Anterior cingulate cortex (tissue), 58 donors: Measurements from ENCODE around the gene HDAC9.

Experiments
- DNase-seq, 58 donors: peaks; one replicate each; lab custom pipeline; 2025; lab: John Stamatoyannopoulos, UW

HDAC9 gene

GRCh38 chr7:18491871-18492270, 3.7 kb upstream of the HDAC9 start:
- no peak for DNase-seq

DNA sequence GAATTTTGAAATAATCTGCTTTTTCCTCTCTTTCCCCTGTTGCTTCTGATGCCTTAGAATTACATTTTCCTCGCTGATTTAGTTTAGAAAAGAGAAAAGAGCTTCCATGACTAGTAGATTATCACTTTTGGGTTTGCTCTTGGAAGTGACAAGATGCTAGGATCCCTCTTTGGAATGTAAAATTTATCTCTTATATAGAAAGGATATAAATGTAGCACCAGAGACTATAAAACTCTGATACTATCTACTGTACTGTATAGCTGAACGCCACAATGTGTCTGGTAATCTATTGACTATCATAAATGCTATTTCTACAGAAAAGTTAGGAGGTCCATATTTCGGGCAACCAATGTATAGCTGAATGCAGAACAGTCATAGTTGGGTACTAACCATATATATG, 1.1 kb upstream of the HDAC9 start:
- no peak for DNase-seq

DNA sequence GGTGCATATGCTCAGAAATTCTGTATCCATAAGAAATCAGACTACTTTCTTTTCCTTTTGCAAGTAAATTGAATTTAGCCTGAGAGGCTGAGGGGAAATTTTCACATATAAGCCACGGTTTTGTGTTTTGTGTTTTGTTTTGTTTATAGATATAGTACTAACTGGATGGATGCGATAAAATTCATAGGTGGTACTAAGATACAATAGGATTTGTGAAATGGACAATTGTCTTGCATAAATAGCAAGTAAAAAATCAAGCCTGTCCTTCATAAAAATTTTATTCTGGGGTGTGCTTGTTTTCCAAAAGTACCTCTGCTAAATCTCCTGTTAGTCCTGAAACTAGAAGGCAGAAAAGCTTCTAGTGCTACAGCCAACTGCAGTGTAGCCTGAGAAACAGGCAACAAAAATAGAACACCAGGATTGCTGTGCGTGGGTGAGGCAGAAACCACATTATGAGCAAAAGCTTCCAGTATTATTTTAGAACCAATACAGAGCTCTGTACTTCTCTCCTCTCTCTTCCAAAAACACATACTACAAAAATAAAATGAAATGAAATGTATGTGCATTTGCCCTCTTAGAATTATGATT, 634 bp upstream of the HDAC9 start:
- DNase-seq: peak in 26 of 58 donors; percentile 2 to 69 (median 22)

- DNase-seq: no peak
Measured at GRCh38 chr7:18496341-18496700, 772 bp downstream of the HDAC9 start.

DNA sequence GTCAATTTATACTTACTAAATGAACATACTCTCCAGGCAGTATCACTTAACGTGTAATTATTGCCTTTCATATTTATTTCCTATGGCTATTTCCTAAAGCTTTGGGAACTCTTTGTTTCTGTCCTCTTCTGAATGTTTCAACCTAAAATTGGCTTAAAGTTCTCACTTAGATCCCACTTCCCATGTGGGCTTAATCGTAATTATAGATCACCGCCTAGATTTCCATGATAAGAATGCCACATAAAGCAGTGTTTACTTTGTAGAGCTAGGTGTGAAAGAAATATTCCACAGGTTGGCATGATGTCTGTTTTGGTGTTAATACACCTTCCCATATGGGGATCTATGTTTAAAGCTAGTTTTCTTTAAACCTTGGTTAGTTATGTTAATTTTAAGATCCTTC, 1.5 kb downstream of the HDAC9 start:
- DNase-seq: no peak

DNA sequence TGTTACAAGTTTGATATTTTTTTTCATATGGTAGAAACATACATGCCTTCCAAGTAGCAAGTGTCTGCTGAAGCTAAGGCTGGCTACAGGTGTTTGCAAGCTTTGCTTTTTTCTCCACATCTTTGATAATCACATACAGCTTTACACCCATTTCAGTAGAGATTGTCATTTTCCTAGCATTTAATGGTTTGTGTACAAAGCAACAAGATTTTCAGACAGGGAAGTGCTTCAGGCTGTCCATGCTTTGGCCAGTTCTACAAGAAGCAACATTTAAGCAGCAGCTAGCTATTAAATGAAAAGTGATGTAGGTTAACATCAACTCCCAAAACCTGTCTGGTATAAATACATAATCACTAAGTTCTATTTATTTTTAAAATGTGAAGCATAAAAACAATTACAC, 2.3 kb downstream of the HDAC9 start:
- DNase-seq: no peak

- no peak for DNase-seq
Measured at GRCh38 chr7:18498341-18498740, 2.8 kb downstream of the HDAC9 start.

DNA sequence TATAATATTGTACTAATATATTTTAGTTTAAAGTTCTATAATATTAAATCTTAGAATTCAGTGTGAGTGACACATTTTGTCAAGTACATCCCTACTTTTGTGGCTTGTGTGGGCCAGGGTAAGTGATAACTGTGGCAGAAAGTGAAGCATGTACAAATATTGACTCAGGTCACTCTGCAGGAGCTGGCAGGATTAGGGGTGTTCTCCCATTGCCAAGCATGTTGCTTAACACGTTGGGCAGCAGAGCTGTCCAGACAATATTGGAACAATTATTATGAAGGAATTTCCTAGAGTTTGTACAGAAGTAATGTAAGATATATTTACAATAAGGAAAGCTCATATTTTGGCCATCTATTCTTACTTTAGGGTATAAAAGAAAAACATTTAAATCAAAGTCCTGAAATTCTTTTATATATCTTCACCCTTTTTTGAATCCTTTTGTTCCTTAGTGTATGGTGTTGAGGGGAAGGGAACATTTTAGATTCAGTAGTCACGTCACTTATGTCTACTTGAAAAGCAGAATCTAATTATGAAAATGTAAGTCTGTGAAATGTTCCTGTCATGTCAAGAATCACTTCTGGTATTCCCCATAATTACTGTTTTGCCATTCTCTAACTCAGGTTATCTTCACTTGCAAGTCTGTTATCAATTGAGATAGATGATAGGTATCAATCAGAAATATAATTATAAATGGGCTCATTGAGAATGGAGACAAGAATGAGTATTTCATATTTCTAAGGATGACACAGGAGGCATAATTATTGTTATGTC, 4.0 kb downstream of the HDAC9 start:
- no peak for DNase-seq

DNA sequence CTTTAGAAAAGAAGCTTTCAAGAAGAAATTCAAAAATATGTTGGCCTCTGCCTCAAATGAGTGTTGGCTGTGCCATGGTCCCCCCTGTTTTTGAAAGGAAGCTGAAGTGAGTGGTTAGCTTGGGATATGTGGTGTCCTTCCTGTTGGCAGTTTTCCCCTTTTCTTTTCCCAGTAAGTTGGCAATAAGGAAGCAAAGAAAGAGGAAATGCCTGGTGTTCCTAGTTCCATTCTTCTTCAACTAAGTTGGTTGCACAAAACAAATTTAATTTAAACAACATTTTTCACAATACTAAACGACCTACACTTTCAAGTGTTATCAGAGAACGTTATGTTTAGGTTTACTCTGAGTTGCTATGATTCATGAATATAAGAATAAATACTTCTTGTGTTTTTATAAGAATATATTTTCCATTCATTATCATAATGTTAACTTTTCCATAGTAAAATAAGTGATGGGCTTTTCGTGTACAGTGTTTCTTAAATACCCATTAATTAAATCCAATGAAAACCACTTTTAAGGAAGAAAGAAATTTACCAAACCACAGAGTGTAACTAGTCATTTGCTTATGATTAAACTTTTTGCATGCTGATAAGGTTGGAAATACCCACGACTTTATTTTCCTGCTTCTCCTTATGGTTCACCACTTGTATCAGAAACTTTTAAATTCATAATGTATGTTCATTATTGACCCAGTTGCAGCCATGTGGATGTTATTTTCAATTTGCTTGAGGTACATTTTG, 7.7 kb downstream of the HDAC9 start:
- DNase-seq: no peak

DNA sequence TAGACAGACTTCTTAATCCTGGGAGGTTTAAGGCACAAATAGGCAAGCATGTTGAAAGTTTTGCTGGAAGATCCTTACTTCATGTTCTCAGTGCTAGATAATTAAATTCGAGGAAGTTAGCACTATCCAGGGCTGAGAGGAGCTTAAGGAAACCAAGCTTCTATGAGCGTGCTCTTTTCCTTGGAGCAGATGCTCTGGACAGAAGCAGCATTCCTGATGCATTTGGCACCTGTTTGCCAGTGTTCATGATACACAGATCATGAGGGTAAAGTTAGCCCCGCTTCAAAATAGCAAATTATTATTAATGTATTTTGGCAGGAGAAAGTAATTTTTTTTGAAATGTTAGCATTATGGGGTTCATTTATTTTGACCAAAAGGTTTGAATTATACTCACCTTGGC, 9.4 kb downstream of the HDAC9 start:
- no peak for DNase-seq

DNA sequence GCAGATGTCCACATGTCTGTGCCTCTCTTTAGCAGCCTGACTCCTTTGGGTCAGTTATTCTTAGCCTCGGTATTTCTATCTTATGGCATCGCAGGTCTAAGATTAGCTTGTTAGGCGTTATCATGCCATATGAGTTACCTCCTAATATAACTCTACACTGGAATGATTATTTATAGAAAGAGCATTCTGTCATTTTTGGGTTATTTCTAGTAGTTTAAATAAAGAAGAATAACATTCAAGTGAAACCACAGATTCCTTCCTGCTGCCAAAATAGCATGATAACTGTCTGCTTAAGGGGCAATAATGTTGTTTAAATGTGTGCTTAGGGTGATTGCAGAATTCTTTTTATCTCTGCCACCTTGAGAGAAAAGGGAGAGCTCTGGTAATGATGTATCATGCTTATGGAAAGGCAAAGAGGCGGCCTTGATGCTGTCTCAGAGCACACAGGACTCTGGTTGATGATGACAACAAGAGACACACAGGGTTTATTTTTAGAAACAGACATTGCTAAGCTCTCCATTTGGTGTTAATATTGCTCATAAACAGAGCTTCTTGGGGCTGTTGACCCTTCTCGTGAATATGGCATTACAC, 10.4 kb downstream of the HDAC9 start:
- no peak for DNase-seq

DNA sequence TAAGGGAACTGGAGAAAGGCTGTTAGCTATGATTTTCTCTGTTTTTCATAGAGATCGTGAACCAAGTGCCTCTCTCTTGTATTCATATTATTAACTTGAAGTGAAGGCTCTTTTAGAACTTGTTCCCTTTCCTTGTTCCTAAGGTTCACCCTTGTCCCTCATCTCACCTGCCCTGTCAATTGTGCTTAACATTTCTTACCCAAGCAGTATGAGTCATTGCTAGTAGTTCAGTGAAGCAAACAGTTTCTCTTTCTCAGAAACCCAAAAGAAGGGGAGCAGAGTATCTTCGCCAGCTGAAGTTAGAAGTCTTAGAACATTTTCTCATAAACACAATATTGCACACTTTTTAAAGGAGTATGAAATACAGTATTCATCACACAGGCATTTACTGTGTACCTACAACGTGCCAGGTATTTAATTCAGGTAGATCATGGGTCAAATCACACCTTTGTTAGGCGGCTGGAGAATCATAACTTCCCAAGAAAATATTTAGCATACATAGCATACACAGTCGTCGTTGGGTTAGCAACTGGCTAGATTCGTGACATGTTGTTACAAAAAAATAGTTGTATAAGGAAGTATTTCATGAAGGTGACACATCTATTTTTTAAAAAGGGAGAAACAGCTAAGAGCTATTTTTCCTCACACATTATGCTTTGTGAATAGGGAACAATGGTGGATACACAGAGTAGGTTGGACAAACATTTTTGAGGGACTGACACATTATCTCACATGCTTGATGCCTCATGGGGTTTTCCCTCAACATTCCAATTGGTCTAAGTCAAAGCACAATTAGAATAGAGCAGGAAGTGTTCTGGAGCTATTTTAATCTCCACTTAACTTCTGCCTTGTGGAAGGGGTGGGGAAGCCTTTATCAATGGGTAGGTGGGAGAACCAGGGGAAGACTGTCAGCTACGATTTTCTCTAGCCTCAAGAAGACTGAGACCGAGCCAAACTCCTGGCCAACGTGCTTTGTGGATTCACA, 13.2 kb downstream of the HDAC9 start:
- DNase-seq: no peak

- DNase-seq: no peak
Measured at GRCh38 chr7:18509481-18509880, 13.9 kb downstream of the HDAC9 start.

DNA sequence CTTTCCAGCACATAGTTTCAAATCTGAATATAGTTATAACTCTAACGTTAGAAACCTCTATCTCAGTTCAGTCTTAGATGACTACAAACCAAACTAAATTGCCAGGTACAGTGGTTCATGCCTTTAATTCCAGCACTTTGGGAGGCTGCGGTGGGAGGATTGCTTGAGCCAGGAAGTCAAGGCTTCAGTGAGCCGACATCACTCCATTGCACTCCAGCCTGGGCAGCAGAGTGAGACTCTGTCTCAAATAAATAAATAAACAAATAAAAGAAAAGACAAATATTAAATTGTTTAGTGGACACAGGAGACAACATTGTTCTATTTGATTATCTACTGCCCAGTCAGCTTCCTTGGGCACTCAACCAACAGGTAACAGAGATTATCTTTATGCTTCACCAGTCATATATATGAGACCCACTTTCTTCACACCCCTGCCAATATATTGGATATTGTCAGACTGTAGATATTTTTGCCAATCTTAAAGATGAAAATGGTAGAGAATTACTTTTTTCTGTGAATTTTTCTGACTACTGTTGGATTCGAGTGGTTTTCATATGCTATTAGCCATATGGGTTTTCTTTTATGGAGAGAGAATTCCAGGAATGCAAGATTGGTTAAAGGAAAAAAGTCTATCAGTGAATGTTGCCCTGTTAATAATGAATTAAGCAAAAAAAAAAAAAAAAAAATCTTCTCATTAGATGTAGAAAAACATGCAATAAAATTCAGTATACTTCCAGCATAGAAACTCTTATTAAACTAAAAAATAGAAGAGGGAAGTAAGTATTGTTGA, 16.0 kb downstream of the HDAC9 start:
- no peak for DNase-seq

GRCh38 chr7:18513343-18513742, 17.8 kb downstream of the HDAC9 start:
- no peak for DNase-seq

- no peak for DNase-seq
Measured at GRCh38 chr7:18515067-18515466, 19.5 kb downstream of the HDAC9 start.

DNA sequence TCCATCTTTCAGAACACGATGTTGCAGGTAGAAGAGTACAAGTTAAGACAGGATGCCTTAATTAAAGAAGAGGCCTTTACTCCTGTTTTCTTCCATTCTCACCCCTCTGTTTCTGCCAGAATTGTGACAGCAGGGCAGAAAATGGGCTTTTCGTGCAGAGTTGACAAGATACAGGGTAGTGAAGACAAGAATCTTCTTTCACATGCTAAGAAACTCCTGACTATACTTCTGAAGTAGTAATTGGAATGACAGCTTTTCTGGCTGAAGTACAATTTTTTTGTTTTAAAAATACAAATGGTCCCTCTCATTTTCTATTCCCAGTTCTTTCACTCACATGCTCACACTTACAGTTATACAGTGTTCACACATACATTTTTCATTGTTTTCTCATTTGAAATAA, 22.1 kb downstream of the HDAC9 start:
- no peak for DNase-seq

DNA sequence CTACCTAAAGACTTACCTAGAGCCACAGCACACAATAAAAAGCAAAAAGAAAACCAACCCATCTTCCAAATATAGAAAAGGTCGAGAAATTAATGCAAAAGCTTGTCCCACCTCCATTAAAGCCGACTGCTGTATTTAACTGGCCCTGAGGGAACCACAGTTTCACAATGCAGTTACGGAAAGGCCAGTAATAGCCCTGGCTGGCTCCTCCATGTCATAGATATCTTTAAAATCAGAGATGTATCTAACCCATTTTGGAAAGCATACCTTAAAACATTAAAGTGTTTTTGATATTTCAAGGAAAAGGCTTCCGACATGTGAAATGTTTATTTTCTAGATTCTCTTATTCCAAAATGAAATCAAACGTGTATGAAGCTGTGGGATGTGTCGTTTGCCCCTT, 23.0 kb downstream of the HDAC9 start:
- DNase-seq: no peak

GRCh38 chr7:18520450-18521235, 25.1 kb downstream of the HDAC9 start:
- no peak for DNase-seq
